NT2/D1 (cell line): ENCODE measurements around the gene TRIM32.

Source experiments
- SUZ12 ChIP-seq: IDR thresholded peaks from 2 replicates; pipeline ENCODE4 v1.6.1; 2011; ENCODE audit not compliant: insufficient read length, insufficient read depth; ENCODE audit errors: extremely low read depth
- YY1 ChIP-seq: IDR thresholded peaks from 2 replicates; pipeline ENCODE4 v1.6.1; 2011; ENCODE audit not compliant: insufficient read length, insufficient read depth
- ZNF274 ChIP-seq: IDR thresholded peaks from 2 replicates; pipeline ENCODE4 v1.6.1; 2011; ENCODE audit warnings: mild to moderate bottlenecking, low read depth, low read length

- TF ChIP-seq SUZ12 (no peak), YY1 (no peak), ZNF274 (no peak)
Observed at GRCh38 chr9:116703634-116704033, 16.5 kb downstream of the TRIM32 start.
